Stimulated activated naive B cell treated with anti-CD40 and anti-IgM and Interleukin-4, amounts not matched to agents 10 μg/mL and 1 μg/mL and 100 μg/mL, for 72 hours (primary cell): ENCODE measurements around the gene GAS5.

ENCODE experiments used
- ATAC-seq, 2 donors: fragments of 150-1000 bp; cut with Tn5 transposase; replicated peaks; 2 replicates each; pipeline ENCODE4 v1.10.0; 2021; ENCODE audit warnings: moderate library complexity in 1 of 2
- DNase-seq: peaks from one replicate; pipeline ENCODE4 v3.0.0; 2021
- H3K27ac Mint-ChIP-seq: one replicate; pipeline ENCODE4 v1.8.0; 2022; ENCODE audit warnings: mild to moderate bottlenecking, mixed read lengths
- H3K27me3 Mint-ChIP-seq, 2 donors: one replicate each; pipeline ENCODE4 v1.8.0; 2022; ENCODE audit warnings: mixed read lengths in 2 of 2
- H3K36me3 Mint-ChIP-seq, 2 donors: one replicate each; pipeline ENCODE4 v1.8.0; 2022; ENCODE audit warnings: mixed read lengths in 2 of 2, mild to moderate bottlenecking in 1 of 2
- H3K4me1 Mint-ChIP-seq, 2 donors: one replicate each; pipeline ENCODE4 v1.8.0; 2022; ENCODE audit warnings: mixed read lengths in 2 of 2, mild to moderate bottlenecking in 1 of 2
- H3K4me3 Mint-ChIP-seq, 2 donors: one replicate each; pipeline ENCODE4 v1.8.0; 2022; ENCODE audit warnings: mild to moderate bottlenecking in 2 of 2, mixed read lengths in 2 of 2, moderate library complexity in 1 of 2
- H3K9me3 Mint-ChIP-seq, 2 donors: one replicate each; pipeline ENCODE4 v1.8.0; 2022; ENCODE audit warnings: mixed read lengths in 2 of 2, mild to moderate bottlenecking in 1 of 2

Gene GAS5

GRCh38 chr1:173867753-173868265 is at the start of gene GAS5:
Gene GAS5 (minus strand): TSS chr1:173867989.
- H3K27me3 Mint-ChIP-seq: no peaks in the 10 kb centered on the region
- peaks cover 36 to 61% of the 10 kb centered on the region in 2 donors for H3K4me1 Mint-ChIP-seq
- peaks cover 49 to 68% of the 10 kb centered on the region in 2 donors for H3K36me3 Mint-ChIP-seq

DNA sequence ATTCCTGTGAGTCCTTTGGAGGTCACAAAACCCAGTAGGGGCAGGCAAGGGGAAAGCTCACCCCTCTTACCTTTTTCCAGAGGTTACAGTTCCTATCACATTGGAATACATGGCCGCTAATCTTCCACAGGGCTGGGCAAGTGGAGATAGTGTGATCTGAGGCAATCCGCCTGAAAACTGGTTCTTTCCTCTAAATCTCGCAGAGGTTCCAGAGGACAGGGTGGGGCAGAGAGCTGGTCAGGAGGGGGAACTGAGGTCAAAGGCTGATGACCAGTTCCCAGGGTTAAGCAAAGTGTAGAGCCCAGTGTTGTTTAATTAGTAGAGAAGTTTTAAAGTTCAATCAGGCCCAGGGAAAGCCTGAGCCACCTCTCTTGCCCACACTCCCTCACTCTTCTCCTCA is 49.4 kb upstream of the GAS5 start, which contains the start of gene SERPINC1:
Gene SERPINC1 (minus strand): TSS at position 179 of the 400 bp plus-strand sequence. CDS start 68 bp downstream, at position 111.
- DNase-seq: no peak
- ATAC-seq: no peak
- no peaks in the 10 kb centered on the region for H3K27me3 Mint-ChIP-seq
- no peak within 1 kb of the TSS for H3K4me3 Mint-ChIP-seq
- H3K9me3 Mint-ChIP-seq: peaks cover 0 to 2% of the 10 kb centered on the region in 2 donors
- H3K36me3 Mint-ChIP-seq: no peaks in the 10 kb centered on the region
- H3K4me1 Mint-ChIP-seq: no peaks in the 10 kb centered on the region
- H3K27ac Mint-ChIP-seq: peak within 1 kb of the TSS; percentile 26

More at GRCh38 chr1:173867753-173868265, at the start of gene GAS5:
- Mint-ChIP-seq H3K9me3 (no peaks in the 10 kb centered on the region), H3K27ac (peak within 1 kb of the TSS; percentile 99), H3K4me3 (peak within 1 kb of the TSS; percentile 93 to 97)
- peak; percentile 99 for DNase-seq
- peak; percentile 82 to 85 for ATAC-seq

DNA sequence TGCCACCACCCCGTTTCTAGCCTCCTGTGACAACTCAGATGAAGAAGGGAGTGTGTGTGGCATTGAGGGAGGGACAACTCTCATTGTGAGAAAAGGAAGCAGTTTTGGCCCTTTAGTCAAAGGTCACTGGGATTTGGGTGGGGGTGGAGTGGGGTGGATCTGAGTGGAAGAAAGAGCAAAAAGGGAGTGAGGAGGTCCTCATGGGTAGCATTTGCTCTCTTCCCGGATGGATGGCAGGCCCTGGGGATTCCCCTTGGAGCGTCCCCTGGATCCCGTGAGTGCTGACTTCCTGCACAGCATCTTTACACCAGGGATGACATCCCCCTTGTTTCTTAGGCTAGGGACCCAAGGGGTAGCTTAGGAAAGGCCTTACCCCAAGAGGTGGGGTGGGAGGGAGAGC is 48.9 kb upstream of the GAS5 start:
- Mint-ChIP-seq H3K9me3 (peaks cover 0 to 2% of the 10 kb centered on the region in 2 donors), H3K4me1 (no peaks in the 10 kb centered on the region), H3K27ac (no peak overlapping the region), H3K4me3 (no peak overlapping the region), H3K27me3 (no peaks in the 10 kb centered on the region), H3K36me3 (no peaks in the 10 kb centered on the region)
- DNase-seq: no peak
- no peak for ATAC-seq

DNA sequence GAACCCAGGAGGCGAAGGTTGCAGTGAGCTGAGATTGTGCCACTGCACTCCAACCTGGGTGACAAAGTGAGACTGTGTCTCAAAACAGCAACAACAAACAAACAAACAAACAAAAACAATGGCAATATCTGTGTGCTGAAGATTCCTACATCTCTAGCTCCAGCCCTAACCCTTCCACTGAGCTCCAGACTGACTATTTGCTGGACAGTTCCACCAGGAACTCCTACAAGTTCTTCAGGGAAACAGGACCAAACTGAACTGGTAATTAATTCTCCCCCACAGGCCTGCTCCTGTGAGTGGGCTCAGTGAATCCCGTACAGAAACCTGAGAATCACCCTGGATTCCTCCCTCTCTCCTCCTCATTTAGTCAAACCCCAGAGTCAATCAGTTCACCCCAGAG is 47.8 kb upstream of the GAS5 start:
- Mint-ChIP-seq H3K27me3 (no peaks in the 10 kb centered on the region), H3K27ac (no peak overlapping the region), H3K4me3 (no peak overlapping the region), H3K36me3 (peaks cover 0 to 4% of the 10 kb centered on the region in 2 donors), H3K9me3 (peaks cover 0 to 2% of the 10 kb centered on the region in 2 donors), H3K4me1 (no peaks in the 10 kb centered on the region)
- no peak for DNase-seq
- ATAC-seq: no peak

DNA sequence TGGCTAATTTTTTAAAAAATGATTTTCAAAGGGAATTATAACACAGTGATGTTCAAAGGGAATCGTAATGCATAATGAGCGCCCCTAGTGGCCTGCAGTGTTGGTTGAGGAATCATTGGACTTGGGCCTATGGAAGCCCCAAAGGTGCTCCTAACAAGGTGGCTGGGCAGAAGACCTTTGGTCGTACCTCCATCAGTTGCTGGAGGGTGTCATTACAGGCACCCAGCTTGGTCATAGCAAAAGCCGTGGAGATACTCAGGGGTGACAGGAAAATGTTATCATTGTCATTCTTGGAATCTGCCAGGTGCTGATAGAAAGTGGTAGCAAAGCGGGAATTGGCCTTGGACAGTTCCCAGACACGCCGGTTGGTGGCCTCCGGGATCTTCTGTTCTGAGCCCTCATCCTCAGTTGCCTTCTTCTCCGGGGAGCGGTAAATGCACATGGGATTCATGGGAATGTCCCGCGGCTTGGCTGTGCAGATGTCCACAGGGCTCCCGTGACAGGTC is 46.6 kb upstream of the GAS5 start:
- Mint-ChIP-seq H3K4me1 (no peaks in the 10 kb centered on the region), H3K27ac (no peak overlapping the region), H3K9me3 (peaks cover 0 to 2% of the 10 kb centered on the region in 2 donors), H3K36me3 (peaks cover 4% of the 10 kb centered on the region in 2 donors), H3K4me3 (no peak overlapping the region), H3K27me3 (no peaks in the 10 kb centered on the region)
- ATAC-seq (peak; percentile 38 to 58), DNase-seq (no peak)

- Mint-ChIP-seq H3K36me3 (peaks cover 6 to 10% of the 10 kb centered on the region in 2 donors), H3K9me3 (peaks cover 0 to 2% of the 10 kb centered on the region in 2 donors), H3K27ac (no peak overlapping the region), H3K27me3 (no peaks in the 10 kb centered on the region), H3K4me1 (no peaks in the 10 kb centered on the region), H3K4me3 (no peak overlapping the region)
- no peak for ATAC-seq
- no peak for DNase-seq
Observed at GRCh38 chr1:173913111-173913510, 45.3 kb upstream of the GAS5 start.

DNA sequence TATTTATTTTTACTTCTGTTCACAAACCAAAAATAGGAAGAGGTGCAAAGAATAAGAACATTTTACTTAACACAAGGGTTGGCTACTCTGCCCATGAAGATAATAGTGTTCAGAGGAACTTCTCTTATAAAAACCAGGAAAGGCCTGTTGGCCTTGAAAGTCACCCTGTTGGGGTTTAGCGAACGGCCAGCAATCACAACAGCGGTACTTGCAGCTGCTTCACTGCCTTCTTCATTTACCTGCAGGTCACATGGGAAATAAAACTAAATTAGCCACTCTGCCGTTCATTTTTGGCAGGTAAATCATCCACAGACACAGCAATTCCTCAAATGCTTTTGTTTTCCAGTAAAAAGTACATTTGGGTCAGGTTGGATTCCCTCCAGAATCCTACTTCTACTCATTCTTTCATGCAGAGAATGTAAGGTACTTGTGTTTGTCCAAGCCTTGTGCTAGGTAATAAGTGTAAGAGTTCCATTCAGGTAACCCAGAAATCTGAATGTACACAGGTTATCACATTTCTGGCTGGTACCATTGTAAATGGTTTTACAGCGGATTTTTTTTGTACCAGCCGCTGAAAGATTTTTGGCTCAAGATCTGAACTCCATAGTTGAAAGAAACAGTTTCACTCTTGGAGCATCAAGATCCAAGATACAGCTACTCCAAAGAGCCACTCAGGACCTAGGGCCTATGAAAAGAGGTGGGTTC is 36.2 kb upstream of the GAS5 start:
- ATAC-seq (no peak), DNase-seq (no peak)
- Mint-ChIP-seq H3K27ac (no peak overlapping the region), H3K4me1 (peaks cover 3 to 8% of the 10 kb centered on the region in 2 donors), H3K4me3 (no peak overlapping the region), H3K36me3 (peaks cover 6 to 21% of the 10 kb centered on the region in 2 donors), H3K27me3 (no peaks in the 10 kb centered on the region), H3K9me3 (no peaks in the 10 kb centered on the region)

GRCh38 chr1:173900992-173901391 is 33.2 kb upstream of the GAS5 start:
- H3K9me3 Mint-ChIP-seq: no peaks in the 10 kb centered on the region
- DNase-seq (no peak), ATAC-seq (no peak)
- H3K27me3 Mint-ChIP-seq: no peaks in the 10 kb centered on the region
- no peak overlapping the region for H3K4me3 Mint-ChIP-seq
- peaks cover 5 to 8% of the 10 kb centered on the region in 2 donors for H3K4me1 Mint-ChIP-seq
- H3K27ac Mint-ChIP-seq: no peak overlapping the region
- peaks cover 10 to 18% of the 10 kb centered on the region in 2 donors for H3K36me3 Mint-ChIP-seq

DNA sequence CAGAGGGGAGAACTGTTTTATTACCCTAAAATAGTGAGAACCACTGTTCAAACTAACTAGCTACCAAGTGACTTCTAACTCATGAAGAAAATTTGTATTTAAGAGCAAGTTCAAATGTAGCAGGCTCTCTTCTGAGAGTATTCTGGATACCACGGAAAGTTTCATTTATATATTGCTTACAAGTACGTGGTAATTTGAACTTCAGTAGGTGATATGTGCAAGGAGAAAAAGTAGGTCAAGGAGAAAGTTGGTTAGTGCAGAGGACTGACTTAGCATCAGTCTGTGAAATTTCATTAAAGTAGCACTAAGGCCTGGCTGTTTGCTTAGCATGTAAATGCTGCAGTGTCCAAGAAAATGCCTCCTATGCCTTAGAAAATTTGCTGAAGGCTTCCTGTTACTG is 32.6 kb upstream of the GAS5 start:
- no peaks in the 10 kb centered on the region for H3K9me3 Mint-ChIP-seq
- DNase-seq (no peak), ATAC-seq (no peak)
- H3K4me1 Mint-ChIP-seq: peaks cover 5 to 8% of the 10 kb centered on the region in 2 donors
- no peak overlapping the region for H3K4me3 Mint-ChIP-seq
- H3K36me3 Mint-ChIP-seq: peaks cover 8 to 14% of the 10 kb centered on the region in 2 donors
- no peaks in the 10 kb centered on the region for H3K27me3 Mint-ChIP-seq
- H3K27ac Mint-ChIP-seq: no peak overlapping the region

DNA sequence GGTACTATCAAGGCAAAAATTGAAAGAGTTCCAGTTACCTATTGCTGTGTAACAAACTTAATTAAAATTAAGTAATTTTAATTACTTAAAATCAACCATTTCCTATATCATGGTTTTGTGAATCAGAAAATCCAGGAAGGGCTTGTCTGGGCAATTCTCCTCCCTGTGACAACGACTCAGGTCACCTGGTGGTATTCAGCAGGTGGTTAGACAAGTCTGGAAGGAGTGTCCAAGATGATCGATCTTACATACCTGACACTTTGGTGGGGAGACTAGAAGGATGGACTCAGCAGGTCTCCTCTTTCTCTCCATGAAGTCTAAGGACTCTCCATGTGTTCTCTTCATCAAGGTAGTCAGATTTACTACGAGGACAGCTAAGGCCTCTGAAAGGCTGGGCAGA is 26.4 kb upstream of the GAS5 start:
- no peak overlapping the region for H3K27ac Mint-ChIP-seq
- ATAC-seq (no peak), DNase-seq (no peak)
- no peaks in the 10 kb centered on the region for H3K9me3 Mint-ChIP-seq
- H3K4me3 Mint-ChIP-seq: no peak overlapping the region
- H3K4me1 Mint-ChIP-seq: peaks cover 0 to 4% of the 10 kb centered on the region in 2 donors
- no peaks in the 10 kb centered on the region for H3K27me3 Mint-ChIP-seq
- H3K36me3 Mint-ChIP-seq: peaks cover 23 to 25% of the 10 kb centered on the region in 2 donors

- no peak overlapping the region for H3K4me3 Mint-ChIP-seq
- H3K9me3 Mint-ChIP-seq: no peaks in the 10 kb centered on the region
- DNase-seq: no peak
- peak overlapping the region; percentile 42 for H3K27ac Mint-ChIP-seq
- H3K4me1 Mint-ChIP-seq: peaks cover 0 to 4% of the 10 kb centered on the region in 2 donors
- H3K27me3 Mint-ChIP-seq: no peaks in the 10 kb centered on the region
- peaks cover 24 to 25% of the 10 kb centered on the region in 2 donors for H3K36me3 Mint-ChIP-seq
- ATAC-seq: no peak
Observed at GRCh38 chr1:173893611-173894010, 25.8 kb upstream of the GAS5 start.

DNA sequence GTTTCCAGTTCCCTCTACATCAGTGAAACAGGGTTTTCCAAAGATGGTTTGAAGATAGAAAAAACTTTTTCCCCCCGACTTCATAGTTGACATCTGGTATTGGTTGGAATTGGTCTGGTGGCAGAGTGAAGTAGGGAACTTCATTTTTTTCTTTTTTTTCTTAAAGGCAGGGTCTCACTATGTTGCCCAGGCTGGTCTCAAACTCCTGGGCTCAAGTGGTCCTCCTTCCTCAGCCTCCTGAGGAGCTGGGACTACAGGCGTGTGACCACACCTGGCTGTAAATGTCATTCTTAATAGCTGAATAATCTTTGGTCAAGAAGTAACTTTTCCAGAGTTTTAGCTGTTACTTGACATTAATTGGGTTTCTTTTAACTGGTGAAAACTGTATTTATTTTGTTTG is 22.1 kb upstream of the GAS5 start:
- H3K9me3 Mint-ChIP-seq: no peaks in the 10 kb centered on the region
- ATAC-seq (no peak), DNase-seq (no peak)
- H3K27ac Mint-ChIP-seq: peak overlapping the region; percentile 31
- H3K36me3 Mint-ChIP-seq: peaks cover 38 to 43% of the 10 kb centered on the region in 2 donors
- no peaks in the 10 kb centered on the region for H3K27me3 Mint-ChIP-seq
- peaks cover 4 to 8% of the 10 kb centered on the region in 2 donors for H3K4me1 Mint-ChIP-seq
- no peak overlapping the region for H3K4me3 Mint-ChIP-seq

- Mint-ChIP-seq H3K27ac (no peak overlapping the region), H3K4me3 (no peak overlapping the region), H3K4me1 (peaks cover 2 to 8% of the 10 kb centered on the region in 2 donors), H3K36me3 (peaks cover 31 to 34% of the 10 kb centered on the region in 2 donors), H3K27me3 (no peaks in the 10 kb centered on the region), H3K9me3 (no peaks in the 10 kb centered on the region)
- DNase-seq (no peak), ATAC-seq (no peak)
Observed at GRCh38 chr1:173888749-173889148, 21.0 kb upstream of the GAS5 start.

DNA sequence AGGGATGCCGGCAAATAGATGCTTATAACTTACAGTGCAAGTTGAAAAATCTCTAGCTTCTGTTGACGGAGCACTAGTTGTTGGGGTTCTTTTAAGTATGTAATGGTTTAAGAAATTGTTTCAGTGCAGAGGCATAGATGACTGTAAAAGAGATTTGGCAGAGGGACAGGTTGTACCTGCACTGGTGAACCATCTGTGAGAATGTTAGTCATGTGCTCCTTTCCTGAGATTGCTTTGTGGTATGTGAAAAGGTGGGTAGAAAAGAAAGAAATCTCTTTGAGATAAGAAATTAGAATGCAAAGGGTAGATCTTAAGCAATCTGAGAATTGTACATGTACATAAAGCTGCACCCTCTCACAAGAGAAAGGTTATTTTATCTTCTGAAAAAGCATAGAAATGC is 19.8 kb upstream of the GAS5 start:
- Mint-ChIP-seq H3K4me3 (no peak overlapping the region), H3K27ac (no peak overlapping the region), H3K4me1 (peaks cover 2 to 8% of the 10 kb centered on the region in 2 donors), H3K27me3 (no peaks in the 10 kb centered on the region), H3K9me3 (no peaks in the 10 kb centered on the region), H3K36me3 (peaks cover 31 to 34% of the 10 kb centered on the region in 2 donors)
- DNase-seq (no peak), ATAC-seq (no peak)
